Common myeloid progenitor, CD34-positive (primary cell): Measurements from ENCODE around the gene WDR91.

Experiments
- CTCF ChIA-PET: fragments of 350-600 bp; sonication (Branson Sonifier 250); formaldehyde crosslinking; loops from one replicate; lab custom pipeline; 2021; ENCODE audit warnings: antibody characterized with exemption; lab: Charles Lee
- POLR2A ChIA-PET: fragments of 350-600 bp; sonication (Branson Sonifier 250); formaldehyde crosslinking; loops from one replicate; lab custom pipeline; 2021; ENCODE audit warnings: antibody characterized with exemption; lab: Charles Lee
- DNase-seq, 3 donors: peaks; one replicate each; pipeline versions ENCODE4 v3.0.0 to v3.0.0-alpha.2; 2013
- H3K27ac ChIP-seq, 2 experiments: 1 replicate in 1 of 2; 2 replicates in 1 of 2; pipeline ENCODE4 v1.7.0; 2013; ENCODE audit warnings: inconsistent platforms in 2 of 2, low read length in 2 of 2, mild to moderate bottlenecking in 2 of 2, low read depth in 1 of 2, moderate library complexity in 1 of 2; ENCODE audit not compliant: severe bottlenecking in 2 of 2, insufficient read depth in 1 of 2, poor library complexity in 1 of 2
- H3K27me3 ChIP-seq, 5 experiments: replicated peaks in 2 of 5; 1 replicate in 3 of 5; 2 replicates in 2 of 5; pipeline versions ENCODE4 v1.6.1 to v1.7.0; 2013; ENCODE audit warnings: low read length in 4 of 5, mild to moderate bottlenecking in 2 of 5, moderate library complexity in 2 of 5, inconsistent platforms in 1 of 5; ENCODE audit not compliant: insufficient read depth in 5 of 5, control insufficient read depth in 4 of 5
- H3K36me3 ChIP-seq, 4 experiments: 1 replicate in 2 of 4; 2 replicates in 2 of 4; pipeline versions ENCODE4 v1.6.1 to v1.7.0; 2013; ENCODE audit warnings: low read length in 3 of 4, control low read depth in 1 of 4, mild to moderate bottlenecking in 1 of 4; ENCODE audit not compliant: control insufficient read depth in 4 of 4, insufficient read depth in 4 of 4
- H3K4me1 ChIP-seq, 4 experiments: 1 replicate in 3 of 4; 2 replicates in 1 of 4; pipeline versions ENCODE4 v1.6.1 to v1.7.1; 2013; ENCODE audit warnings: low read length in 3 of 4, mild to moderate bottlenecking in 3 of 4, control low read depth in 1 of 4, inconsistent platforms in 1 of 4, moderate library complexity in 1 of 4; ENCODE audit not compliant: control insufficient read depth in 4 of 4, insufficient read depth in 4 of 4; ENCODE audit errors: control extremely low read depth in 1 of 4
- H3K4me3 ChIP-seq, 7 experiments: 1 replicate in 4 of 7; 2 replicates in 3 of 7; pipeline versions ENCODE4 v1.5.1 to v1.7.0; 2013; ENCODE audit warnings: mild to moderate bottlenecking in 7 of 7, low read length in 6 of 7, moderate library complexity in 6 of 7, inconsistent platforms in 2 of 7, low read depth in 2 of 7, control low read depth in 1 of 7; ENCODE audit not compliant: insufficient read depth in 4 of 7, control insufficient read depth in 1 of 7; ENCODE audit errors: extremely low read depth in 1 of 7
- H3K9me3 ChIP-seq, 5 experiments: 1 replicate in 4 of 5; 2 replicates in 1 of 5; pipeline versions ENCODE4 v1.6.1 to v1.7.1; 2013; ENCODE audit warnings: low read length in 4 of 5, mild to moderate bottlenecking in 2 of 5, inconsistent platforms in 1 of 5, low read depth in 1 of 5, moderate library complexity in 1 of 5; ENCODE audit not compliant: control insufficient read depth in 4 of 5, insufficient read depth in 2 of 5; ENCODE audit errors: control extremely low read depth in 1 of 5
- WGBS: methylation state at CpG from one replicate; pipeline ENCODE4 v1.1.5; 2013; ENCODE audit not compliant: insufficient coverage; 5-methylcytosine and 5-hydroxymethylcytosine counted together

The WDR91 gene

GRCh38 chr7:135201350-135201749 is 10.0 kb downstream of the WDR91 start:
- Histone ChIP-seq H3K4me1 (peaks cover 0 to 5% (median 3%) of the 10 kb centered on the region in 4 experiments), H3K27ac (no peak overlapping the region), H3K27me3 (no peaks in the 10 kb centered on the region), H3K36me3 (peaks cover 17 to 90% (median 66%) of the 10 kb centered on the region in 4 experiments), H3K9me3 (no peaks in the 10 kb centered on the region), H3K4me3 (no peak overlapping the region)
- no peak for DNase-seq
- ChIA-PET POLR2A (no interaction called here), CTCF (interaction anchor here (1.0 to 1.4 kb wide), 2 partner anchors 10 to 21 kb away, joined by 3 read pairs; partner anchors contain the start of gene WDR91)
- WGBS: no CpG with 5 or more reads among the region's 2 CpGs

GRCh38 chr7:135200821-135201331 is 10.4 kb downstream of the WDR91 start:
- CTCF ChIA-PET: no interaction called here
- H3K4me1 ChIP-seq: peaks cover 0 to under 1% (median 0%) of the 10 kb centered on the region in 4 experiments
- H3K36me3 ChIP-seq: peaks cover 17 to 92% (median 68%) of the 10 kb centered on the region in 4 experiments
- no peak overlapping the region for H3K4me3 ChIP-seq
- POLR2A ChIA-PET: no interaction called here
- H3K9me3 ChIP-seq: no peaks in the 10 kb centered on the region
- H3K27ac ChIP-seq: no peak overlapping the region
- DNase-seq: no peak
- H3K27me3 ChIP-seq: no peaks in the 10 kb centered on the region
- WGBS: 100% methylated on average over 1 of the region's 3 CpGs

GRCh38 chr7:135199439-135199838 is 11.9 kb downstream of the WDR91 start:
- CTCF ChIA-PET: interaction anchor here (1.1 to 1.3 kb wide), 2 partner anchors 20 to 349 kb away, joined by 3 read pairs; no protein-coding TSS in a partner anchor
- 100% methylated on average over 4 of the region's 4 CpGs for WGBS

GRCh38 chr7:135197906-135198655 is 13.2 kb downstream of the WDR91 start:
- H3K36me3 ChIP-seq: peaks cover 29 to 94% (median 66%) of the 10 kb centered on the region in 4 experiments
- 100% methylated on average over 3 of the region's 15 CpGs for WGBS

More at GRCh38 chr7:135199439-135199838, 11.9 kb downstream of the WDR91 start:
- H3K27ac ChIP-seq: no peak overlapping the region
- POLR2A ChIA-PET: no interaction called here
- no peak overlapping the region for H3K4me3 ChIP-seq
- H3K36me3 ChIP-seq: peaks cover 23 to 95% (median 67%) of the 10 kb centered on the region in 4 experiments
- no peaks in the 10 kb centered on the region for H3K4me1 ChIP-seq
- H3K9me3 ChIP-seq: no peaks in the 10 kb centered on the region
- no peaks in the 10 kb centered on the region for H3K27me3 ChIP-seq
- no peak for DNase-seq

GRCh38 chr7:135197343-135197742 is 14.0 kb downstream of the WDR91 start:
- Histone ChIP-seq H3K9me3 (no peaks in the 10 kb centered on the region), H3K4me3 (no peak overlapping the region), H3K27me3 (no peaks in the 10 kb centered on the region), H3K4me1 (no peaks in the 10 kb centered on the region), H3K36me3 (peaks cover 29 to 96% (median 70%) of the 10 kb centered on the region in 4 experiments), H3K27ac (no peak overlapping the region)
- no peak for DNase-seq
- 100% methylated on average over 2 of the region's 2 CpGs for WGBS
- POLR2A ChIA-PET: no interaction called here
- CTCF ChIA-PET: interaction anchor here (1.5 kb wide), 1 partner anchor 9 kb away, joined by 7 read pairs; no protein-coding TSS in a partner anchor

More at GRCh38 chr7:135197906-135198655, 13.2 kb downstream of the WDR91 start:
- no peak overlapping the region for H3K27ac ChIP-seq
- ChIA-PET POLR2A (interaction anchor here (0.7 kb wide), 1 partner anchor 13 kb away, joined by 4 read pairs; the partner anchor contains the start of gene WDR91), CTCF (interaction anchor here (1.1 to 1.5 kb wide), 4 partner anchors 9 to 347 kb away, joined by 3 to 7 read pairs (median 4); no protein-coding TSS in a partner anchor)
- no peaks in the 10 kb centered on the region for H3K27me3 ChIP-seq
- no peaks in the 10 kb centered on the region for H3K4me1 ChIP-seq
- no peak overlapping the region for H3K4me3 ChIP-seq
- no peak for DNase-seq
- H3K9me3 ChIP-seq: no peaks in the 10 kb centered on the region

- ChIA-PET CTCF (interaction anchor here (0.6 to 1.3 kb wide), 3 partner anchors 8 to 28 kb away, joined by 3 to 4 read pairs (median 3); no protein-coding TSS in a partner anchor), POLR2A (no interaction called here)
- Histone ChIP-seq H3K36me3 (peaks cover 28 to 95% (median 65%) of the 10 kb centered on the region in 4 experiments), H3K4me1 (no peaks in the 10 kb centered on the region), H3K27me3 (no peaks in the 10 kb centered on the region), H3K9me3 (no peaks in the 10 kb centered on the region), H3K27ac (no peak overlapping the region), H3K4me3 (no peak overlapping the region)
- DNase-seq: no peak
- WGBS: 97% methylated on average over 13 of the region's 14 CpGs
Measured at GRCh38 chr7:135195968-135196629, 15.2 kb downstream of the WDR91 start.
